Thyroid gland (tissue), 4 donors: ENCODE measurements around the gene KRT28.

Experiments used
- POLR2A ChIP-seq, 2 donors: fragments of 450-650 bp; IDR thresholded peaks; one replicate each; pipeline ENCODE4 v1.6.1; 2017; ENCODE audit warnings: antibody characterized with exemption in 2 of 2, mild to moderate bottlenecking in 2 of 2, moderate library complexity in 1 of 2
- TF ChIP-seq, protein P1 (sequence below), 6 experiments: fragments of 200-600 bp in 3 of 6; fragments of 450-650 bp in 3 of 6; sonication (generic) in 3 of 6; IDR thresholded peaks; one replicate each; pipeline ENCODE4 v1.5.1; 2016 to 2019; ENCODE audit warnings: antibody characterized with exemption in 6 of 6, mild to moderate bottlenecking in 2 of 6, inconsistent platforms in 1 of 6, moderate library complexity in 1 of 6

DNA sequence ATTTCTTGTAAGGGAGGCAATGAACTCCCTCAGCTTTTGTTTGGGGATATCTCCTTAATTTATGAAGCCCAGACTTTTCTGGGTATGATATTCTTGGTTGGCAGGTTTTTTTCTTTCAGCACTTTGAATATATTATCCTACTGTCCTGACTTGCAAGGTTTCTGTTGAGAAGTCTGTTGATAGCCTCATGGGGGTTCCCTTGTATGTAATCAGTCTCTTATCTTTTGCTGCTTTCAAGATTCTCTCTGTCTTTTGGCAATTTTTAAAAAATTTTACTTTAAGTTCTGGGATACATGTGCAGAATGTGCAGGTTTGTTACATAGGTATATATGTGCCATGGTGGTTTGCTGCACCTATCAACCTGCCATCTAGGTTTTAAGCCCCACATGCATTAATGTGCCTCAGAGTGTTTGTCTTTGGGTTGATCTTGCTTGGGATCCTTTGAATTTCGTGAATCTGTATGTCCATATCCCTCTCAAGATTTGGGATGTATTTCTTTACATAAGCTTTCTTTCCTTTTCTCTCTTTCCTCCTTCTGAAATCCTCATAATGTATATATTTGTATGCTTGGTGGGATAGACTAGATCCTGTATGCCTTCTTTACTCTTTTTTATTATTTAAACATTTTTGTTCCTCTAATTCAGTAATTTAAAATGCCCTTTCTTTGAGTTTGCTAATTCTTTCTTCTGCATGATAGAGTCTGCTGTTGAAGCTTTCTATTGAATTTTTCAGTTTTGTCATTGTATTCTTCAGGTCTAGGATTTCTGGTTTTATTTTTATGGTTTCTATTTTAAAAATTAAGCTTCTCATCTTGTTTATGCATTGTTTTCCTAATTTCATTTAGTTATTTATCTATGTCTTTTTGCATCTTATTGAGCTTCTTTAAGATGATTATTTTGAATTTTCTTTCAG lies 39.4 kb downstream of the KRT28 start:
- TF ChIP-seq, protein P1, sequence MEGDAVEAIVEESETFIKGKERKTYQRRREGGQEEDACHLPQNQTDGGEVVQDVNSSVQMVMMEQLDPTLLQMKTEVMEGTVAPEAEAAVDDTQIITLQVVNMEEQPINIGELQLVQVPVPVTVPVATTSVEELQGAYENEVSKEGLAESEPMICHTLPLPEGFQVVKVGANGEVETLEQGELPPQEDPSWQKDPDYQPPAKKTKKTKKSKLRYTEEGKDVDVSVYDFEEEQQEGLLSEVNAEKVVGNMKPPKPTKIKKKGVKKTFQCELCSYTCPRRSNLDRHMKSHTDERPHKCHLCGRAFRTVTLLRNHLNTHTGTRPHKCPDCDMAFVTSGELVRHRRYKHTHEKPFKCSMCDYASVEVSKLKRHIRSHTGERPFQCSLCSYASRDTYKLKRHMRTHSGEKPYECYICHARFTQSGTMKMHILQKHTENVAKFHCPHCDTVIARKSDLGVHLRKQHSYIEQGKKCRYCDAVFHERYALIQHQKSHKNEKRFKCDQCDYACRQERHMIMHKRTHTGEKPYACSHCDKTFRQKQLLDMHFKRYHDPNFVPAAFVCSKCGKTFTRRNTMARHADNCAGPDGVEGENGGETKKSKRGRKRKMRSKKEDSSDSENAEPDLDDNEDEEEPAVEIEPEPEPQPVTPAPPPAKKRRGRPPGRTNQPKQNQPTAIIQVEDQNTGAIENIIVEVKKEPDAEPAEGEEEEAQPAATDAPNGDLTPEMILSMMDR (IDR thresholded peaks at IDR 0.05) = no peak
- no peak for TF ChIP-seq POLR2A (IDR thresholded peaks at IDR 0.05)
